SK-N-SH (cell line): ENCODE data around the gene ACIN1. TPM values are rescaled to one million over a fixed set of nuclear protein-coding genes. Genes with fewer than 3 reads are reported as not detected.

Experiments used
- CTCF ChIA-PET: fragments of 300-600, 350-600 bp; formaldehyde crosslinking; extraction: SDS; loops from one replicate; lab custom pipeline; 2021; lab: Yijun Ruan, JAX
- POLR2A ChIA-PET: fragments of 350-600 bp; sonication (Branson Sonifier 250); formaldehyde crosslinking; extraction: SDS; loops from one replicate; lab custom pipeline; 2020; ENCODE audit warnings: antibody characterized with exemption, inconsistent platforms; lab: Yijun Ruan, JAX
- DNase-seq: peaks from one replicate; pipeline ENCODE4 v3.0.0; 2012
- H2AFZ ChIP-seq: fragments of 200-600 bp; sonication (generic); 2 replicates; pipeline ENCODE4 v1.8.1; 2016; ENCODE audit warnings: antibody characterized with exemption, mild to moderate bottlenecking, low read depth
- H3F3A ChIP-seq: fragments of 200-600 bp; sonication (generic); replicated peaks from 2 replicates; pipeline ENCODE3; 2016; ENCODE audit warnings: antibody characterized with exemption, mild to moderate bottlenecking; ENCODE audit not compliant: insufficient read depth
- H3K27ac ChIP-seq, 2 experiments: fragments of 200-500 bp in 1 of 2; fragments of 200-600 bp in 1 of 2; sonication (Bioruptor generic) in 1 of 2; sonication (generic), shearing (Covaris generic) in 1 of 2; 2 replicates each; pipeline versions ENCODE4 v1.5.1 to v1.6.1; 2014 to 2016; ENCODE audit warnings: low read depth in 2 of 2, inconsistent platforms in 1 of 2, low read length in 1 of 2, mild to moderate bottlenecking in 1 of 2, mixed read lengths in 1 of 2
- H3K27me3 ChIP-seq: fragments of 200-600 bp; sonication (generic), shearing (Covaris generic); 2 replicates; pipeline ENCODE4 v1.6.1; 2016; ENCODE audit warnings: mixed run types; ENCODE audit not compliant: insufficient read depth
- H3K36me3 ChIP-seq, 2 experiments: fragments of 200-500 bp in 1 of 2; fragments of 200-600 bp in 1 of 2; sonication (Bioruptor generic) in 1 of 2; sonication (generic) in 1 of 2; replicated peaks in 1 of 2; 2 replicates each; pipeline versions ENCODE3 to v1.5.1; 2014 to 2016; ENCODE audit warnings: low read length in 1 of 2, mild to moderate bottlenecking in 1 of 2; ENCODE audit not compliant: insufficient read depth in 2 of 2, control insufficient read depth in 1 of 2
- H3K4me1 ChIP-seq, 2 experiments: fragments of 200-500 bp in 1 of 2; fragments of 200-600 bp in 1 of 2; sonication (Bioruptor generic) in 1 of 2; sonication (generic), shearing (Covaris generic) in 1 of 2; 2 replicates each; pipeline versions ENCODE4 v1.5.1 to v1.6.1; 2014 to 2016; ENCODE audit warnings: low read depth in 1 of 2, low read length in 1 of 2, mixed run types in 1 of 2; ENCODE audit not compliant: insufficient read depth in 2 of 2, control insufficient read depth in 1 of 2
- H3K4me2 ChIP-seq: fragments of 200-600 bp; sonication (generic), shearing (Covaris generic); 2 replicates; pipeline ENCODE4 v1.6.1; 2017; ENCODE audit warnings: mixed run types
- H3K4me3 ChIP-seq, 2 experiments: fragments of 200-500 bp in 1 of 2; fragments of 200-600 bp in 1 of 2; sonication (Bioruptor generic) in 1 of 2; sonication (generic), shearing (Covaris generic) in 1 of 2; 2 replicates each; pipeline versions ENCODE4 v1.5.1 to v1.8.1; 2014 to 2016; ENCODE audit warnings: low read depth in 2 of 2, inconsistent platforms in 1 of 2, low read length in 1 of 2, mild to moderate bottlenecking in 1 of 2, mixed read lengths in 1 of 2, moderate library complexity in 1 of 2
- H3K79me2 ChIP-seq: fragments of 200-600 bp; sonication (generic); 2 replicates; pipeline ENCODE4 v1.8.1; 2017; ENCODE audit warnings: mild to moderate bottlenecking; ENCODE audit not compliant: insufficient read depth
- H3K9ac ChIP-seq: fragments of 200-600 bp; sonication (generic); 2 replicates; pipeline ENCODE4 v1.6.1; 2017; ENCODE audit warnings: mixed run types
- H3K9me2 ChIP-seq: fragments of 200-600 bp; sonication (generic); 2 replicates; pipeline ENCODE4 v1.6.1; 2017; ENCODE audit warnings: mixed run types
- H3K9me3 ChIP-seq: fragments of 200-600 bp; sonication (generic); 2 replicates; pipeline ENCODE4 v1.6.1; 2017; ENCODE audit warnings: mixed run types, mild to moderate bottlenecking, moderate library complexity
- H4K20me1 ChIP-seq: fragments of 200-600 bp; sonication (generic); 2 replicates; pipeline ENCODE4 v1.6.1; 2017; ENCODE audit warnings: mild to moderate bottlenecking, mixed run types; ENCODE audit not compliant: insufficient read depth
- CHD2 ChIP-seq: fragments of 150-350 bp; IDR thresholded peaks from 2 replicates; pipeline ENCODE4 v1.6.1; 2018; ENCODE audit warnings: low read length; ENCODE audit not compliant: partially characterized antibody
- ELF1 ChIP-seq: IDR thresholded peaks from 2 replicates; pipeline ENCODE4 v1.4.0; 2012
- EP300 ChIP-seq, 2 experiments: IDR thresholded peaks; 2 replicates each; pipeline versions ENCODE4 v1.4.0 to v1.6.1; 2012; ENCODE audit warnings: borderline replicate concordance in 1 of 2, low read depth in 1 of 2, low read length in 1 of 2
- EZH2phosphoT487 ChIP-seq: fragments of 200-600 bp; sonication (generic); IDR thresholded peaks from 2 replicates; pipeline ENCODE4 v1.6.1; 2017; ENCODE audit warnings: low read depth, mixed run types, mild to moderate bottlenecking, antibody characterized with exemption, moderate library complexity, borderline replicate concordance
- FOXJ3 ChIP-seq: sonication (generic); formaldehyde crosslinking; IDR thresholded peaks from 2 replicates; pipeline ENCODE4 v1.5.1; 2020; ENCODE audit warnings: mild to moderate bottlenecking, missing genetic modification reagents
- JUND ChIP-seq: IDR thresholded peaks from 2 replicates; pipeline ENCODE4 v1.4.0; 2012
- MEF2A ChIP-seq: IDR thresholded peaks from 2 replicates; pipeline ENCODE4 v1.4.0; 2012; ENCODE audit warnings: low read depth, borderline replicate concordance
- MXI1 ChIP-seq: IDR thresholded peaks from 2 replicates; pipeline ENCODE4 v1.6.1; 2012; ENCODE audit warnings: mild to moderate bottlenecking, low read depth, low read length, improper control_type of control experiment
- NFIC ChIP-seq: IDR thresholded peaks from 2 replicates; pipeline ENCODE4 v1.4.0; 2012; ENCODE audit warnings: borderline replicate concordance
- NRF1 ChIP-seq: IDR thresholded peaks from 2 replicates; pipeline ENCODE4 v1.6.1; 2012; ENCODE audit warnings: low read depth, mild to moderate bottlenecking, low read length
- RAD21 ChIP-seq: IDR thresholded peaks from 2 replicates; pipeline ENCODE4 v1.6.1; 2012; ENCODE audit warnings: mild to moderate bottlenecking, low read length
- RCOR1 ChIP-seq: fragments of 150-350 bp; IDR thresholded peaks from 2 replicates; pipeline ENCODE4 v1.6.1; 2017; ENCODE audit warnings: antibody characterized with exemption, low read length
- TAF1 ChIP-seq: IDR thresholded peaks from 2 replicates; pipeline ENCODE4 v1.6.1; 2012; ENCODE audit warnings: low read depth, mild to moderate bottlenecking, low read length, moderate library complexity, borderline replicate concordance
- TEAD4 ChIP-seq: IDR thresholded peaks from 2 replicates; pipeline ENCODE4 v1.4.0; 2012; ENCODE audit warnings: mild to moderate bottlenecking, borderline replicate concordance; ENCODE audit not compliant: insufficient read depth
- YY1 ChIP-seq: IDR thresholded peaks from 2 replicates; pipeline ENCODE4 v1.4.0; 2012; ENCODE audit warnings: low read depth, mild to moderate bottlenecking
- WGBS: methylation state at CpG from one replicate; pipeline ENCODE4 v1.1.6; 2017; ENCODE audit warnings: low lambda C conversion rate; 5-methylcytosine and 5-hydroxymethylcytosine counted together
- polyA plus RNA-seq, 3 experiments: library from polyadenylated mRNA; depleted of rRNA; stranded (reverse); fragments of >200 nt; gene quantifications; 2 replicates each; pipeline ENCODE4 v1.2.3, GENCODE V29; 2012
- TF ChIP-seq, protein P1 (sequence below): IDR thresholded peaks from 2 replicates; pipeline ENCODE4; 2012
- TF ChIP-seq, protein P2 (sequence below): IDR thresholded peaks from 2 replicates; pipeline ENCODE4 v1.4.0; 2012; ENCODE audit warnings: low read depth, borderline replicate concordance
- TF ChIP-seq, protein P3 (sequence below): IDR thresholded peaks from 2 replicates; pipeline ENCODE4 v1.6.1; 2012; ENCODE audit warnings: mild to moderate bottlenecking, low read depth, low read length, moderate library complexity
- TF ChIP-seq, protein P4 (sequence below): fragments of 150-350 bp; IDR thresholded peaks from 2 replicates; pipeline ENCODE4 v1.6.1; 2017; ENCODE audit warnings: antibody characterized with exemption, low read length, low read depth, borderline replicate concordance

ACIN1 gene
- polyA plus RNA-seq, 1 of the 3 experiments (the other 2 are of a cell fraction), result 159 TPM

DNA sequence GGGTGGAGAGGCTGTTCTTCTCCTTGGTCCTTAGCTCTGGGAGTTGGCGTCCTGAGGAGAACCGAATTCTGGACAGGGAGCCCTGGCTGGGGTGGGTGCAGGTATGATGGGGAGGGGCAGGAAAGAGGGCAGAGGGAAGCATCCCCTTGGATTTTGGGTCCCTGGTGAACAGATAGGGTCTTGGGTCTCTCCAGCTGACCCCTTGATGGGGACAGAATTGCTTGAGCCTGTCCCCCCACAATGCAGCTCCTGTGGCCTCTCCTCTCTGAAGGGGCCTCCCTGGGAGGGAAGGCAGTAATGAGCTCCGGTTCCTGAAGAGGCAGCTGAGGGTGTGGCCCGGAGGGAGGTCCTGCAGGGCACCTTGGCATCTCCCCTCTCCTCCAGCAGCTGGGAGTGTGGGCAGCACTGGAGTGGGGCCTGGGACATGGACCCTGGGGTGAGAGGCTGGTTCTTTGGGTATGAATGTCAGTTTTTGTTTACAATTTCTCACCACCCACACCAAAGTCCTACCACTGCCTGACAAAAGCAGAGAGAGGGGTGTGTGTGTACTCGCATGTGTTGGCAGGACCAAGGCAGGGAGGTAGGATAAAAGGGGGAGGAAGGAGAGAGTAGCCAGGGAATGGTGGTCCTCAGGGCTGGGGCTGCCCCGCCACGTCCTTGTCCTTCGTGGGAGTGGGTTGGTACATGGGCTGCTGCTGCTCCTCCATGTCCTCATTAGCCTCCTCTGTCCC is 31.8 kb upstream of the ACIN1 start (continued):
- no peak for TF ChIP-seq FOXJ3 (CRISPR knock-in tag)

DNA sequence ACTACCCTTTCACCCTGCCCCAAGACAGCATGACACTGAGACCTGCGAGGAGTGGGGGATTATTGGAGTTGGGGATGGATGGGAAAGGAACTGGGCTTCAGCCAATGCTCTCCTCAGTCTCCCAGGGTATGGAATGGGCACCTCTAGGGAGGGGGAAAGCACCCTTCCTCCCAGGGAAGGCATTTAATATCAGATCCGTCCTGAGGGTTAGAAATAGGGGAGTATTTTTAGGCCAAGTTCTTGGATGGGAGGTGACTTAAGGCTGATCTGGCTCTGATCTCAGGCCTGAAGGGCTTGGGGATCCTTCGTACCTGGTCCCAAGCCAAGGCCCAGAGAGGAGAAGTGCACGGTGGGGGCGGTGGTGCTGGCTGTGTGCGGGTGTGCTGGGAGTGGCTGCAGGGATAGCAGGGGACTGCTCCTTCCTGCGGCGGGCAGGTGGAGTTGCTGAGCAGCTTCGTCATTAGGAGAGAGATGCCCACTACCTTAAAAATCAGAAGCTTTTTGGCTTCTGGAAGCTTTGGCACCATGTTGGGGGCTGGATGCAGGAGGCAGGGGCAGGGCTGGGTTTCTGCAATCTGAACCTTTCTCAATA is 31.1 kb upstream of the ACIN1 start:
- H3K9ac ChIP-seq, result no peak overlapping the region
- H3K9me3 ChIP-seq, result no peaks in the 10 kb centered on the region
- peaks cover 6% of the 10 kb centered on the region; the same call in 1 of the 2 replicates for H3K27me3 ChIP-seq
- no peaks in the 10 kb centered on the region for H3K36me3 ChIP-seq
- CTCF ChIA-PET, result interaction anchor here (0.6 to 19.7 kb wide), 4 partner anchors 31 to 79 kb away, joined by 3 to 495 read pairs (median 3); partner anchors contain the start of gene SLC7A8
- no peaks in the 10 kb centered on the region for H3F3A ChIP-seq
- no peak overlapping the region for H2AFZ ChIP-seq
- H3K9me2 ChIP-seq, result no peaks in the 10 kb centered on the region
- H3K79me2 ChIP-seq, result no peaks in the 10 kb centered on the region
- TF ChIP-seq NRF1, result no peak
- no peak for TF ChIP-seq TAF1
- no peak for TF ChIP-seq MXI1
- no peak for TF ChIP-seq CHD2
- no peak for TF ChIP-seq EP300 (IDR thresholded peaks at IDR 0.05; ENCODE audit: borderline replicate concordance in 1 of 2, low read depth in 1 of 2, low read length in 1 of 2)
- TF ChIP-seq RCOR1, result no peak
- TF ChIP-seq, protein P1, sequence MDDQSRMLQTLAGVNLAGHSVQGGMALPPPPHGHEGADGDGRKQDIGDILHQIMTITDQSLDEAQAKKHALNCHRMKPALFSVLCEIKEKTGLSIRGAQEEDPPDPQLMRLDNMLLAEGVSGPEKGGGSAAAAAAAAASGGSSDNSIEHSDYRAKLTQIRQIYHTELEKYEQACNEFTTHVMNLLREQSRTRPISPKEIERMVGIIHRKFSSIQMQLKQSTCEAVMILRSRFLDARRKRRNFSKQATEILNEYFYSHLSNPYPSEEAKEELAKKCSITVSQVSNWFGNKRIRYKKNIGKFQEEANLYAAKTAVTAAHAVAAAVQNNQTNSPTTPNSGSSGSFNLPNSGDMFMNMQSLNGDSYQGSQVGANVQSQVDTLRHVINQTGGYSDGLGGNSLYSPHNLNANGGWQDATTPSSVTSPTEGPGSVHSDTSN, result no peak
- TF ChIP-seq YY1, result no peak
- no peak for TF ChIP-seq ELF1
- TF ChIP-seq, protein P2, sequence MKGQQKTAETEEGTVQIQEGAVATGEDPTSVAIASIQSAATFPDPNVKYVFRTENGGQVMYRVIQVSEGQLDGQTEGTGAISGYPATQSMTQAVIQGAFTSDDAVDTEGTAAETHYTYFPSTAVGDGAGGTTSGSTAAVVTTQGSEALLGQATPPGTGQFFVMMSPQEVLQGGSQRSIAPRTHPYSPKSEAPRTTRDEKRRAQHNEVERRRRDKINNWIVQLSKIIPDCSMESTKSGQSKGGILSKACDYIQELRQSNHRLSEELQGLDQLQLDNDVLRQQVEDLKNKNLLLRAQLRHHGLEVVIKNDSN, result no peak
- TF ChIP-seq FOXJ3 (CRISPR knock-in tag), result no peak
- TF ChIP-seq TEAD4, result no peak
- no peak overlapping the region for H3K27ac ChIP-seq
- POLR2A ChIA-PET, result no interaction called here
- no peaks in the 10 kb centered on the region for H4K20me1 ChIP-seq
- H3K4me2 ChIP-seq, result no peak overlapping the region
- WGBS, result 62% methylated on average over 9 of the region's 9 CpGs
- H3K4me3 ChIP-seq, result no peak overlapping the region
- DNase-seq, result no peak
- no peaks in the 10 kb centered on the region; a peak in 2 of 4 replicates for H3K4me1 ChIP-seq

DNA sequence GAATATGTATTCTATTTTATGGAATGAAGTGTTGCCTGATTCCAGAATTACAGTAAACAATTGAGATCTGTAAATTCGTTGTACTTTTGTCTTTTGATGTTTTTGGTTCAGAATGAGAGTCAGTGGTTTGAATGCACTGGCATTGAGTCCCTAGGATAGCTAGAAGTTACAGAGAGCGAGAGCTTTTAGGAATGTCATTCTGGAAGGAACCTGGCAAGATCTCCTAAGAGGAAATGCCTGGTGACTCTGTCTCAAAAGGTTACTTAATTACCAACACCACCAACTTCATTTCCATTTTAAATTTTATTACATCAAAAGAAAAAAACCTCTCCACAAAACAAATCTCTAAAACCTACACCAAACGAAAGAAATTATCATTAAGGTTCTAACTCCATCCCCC is 30.1 kb upstream of the ACIN1 start:
- no peaks in the 10 kb centered on the region for H4K20me1 ChIP-seq
- H3K4me2 ChIP-seq, result no peak overlapping the region
- H3K4me3 ChIP-seq, result no peak overlapping the region
- no peaks in the 10 kb centered on the region; a peak in 2 of 4 replicates for H3K4me1 ChIP-seq
- DNase-seq, result no peak
- no peaks in the 10 kb centered on the region for H3K9me3 ChIP-seq
- ChIA-PET POLR2A (no interaction called here), CTCF (interaction anchor here (0.7 to 19.7 kb wide), 4 partner anchors 56 to 179 kb away, joined by 3 to 495 read pairs (median 3); partner anchors contain the start of gene SLC7A8)
- WGBS, result 50% methylated on average over 3 of the region's 3 CpGs
- H3K27me3 ChIP-seq, result peaks cover 6% of the 10 kb centered on the region; the same call in 1 of the 2 replicates
- H3K9me2 ChIP-seq, result no peaks in the 10 kb centered on the region
- no peak overlapping the region; the same call in 1 of the 2 replicates for H2AFZ ChIP-seq
- H3F3A ChIP-seq, result no peaks in the 10 kb centered on the region
- no peak overlapping the region for H3K9ac ChIP-seq
- no peaks in the 10 kb centered on the region for H3K79me2 ChIP-seq
- H3K36me3 ChIP-seq, result no peaks in the 10 kb centered on the region
- no peak overlapping the region for H3K27ac ChIP-seq
- no peak for TF ChIP-seq RCOR1
- TF ChIP-seq, protein P3, sequence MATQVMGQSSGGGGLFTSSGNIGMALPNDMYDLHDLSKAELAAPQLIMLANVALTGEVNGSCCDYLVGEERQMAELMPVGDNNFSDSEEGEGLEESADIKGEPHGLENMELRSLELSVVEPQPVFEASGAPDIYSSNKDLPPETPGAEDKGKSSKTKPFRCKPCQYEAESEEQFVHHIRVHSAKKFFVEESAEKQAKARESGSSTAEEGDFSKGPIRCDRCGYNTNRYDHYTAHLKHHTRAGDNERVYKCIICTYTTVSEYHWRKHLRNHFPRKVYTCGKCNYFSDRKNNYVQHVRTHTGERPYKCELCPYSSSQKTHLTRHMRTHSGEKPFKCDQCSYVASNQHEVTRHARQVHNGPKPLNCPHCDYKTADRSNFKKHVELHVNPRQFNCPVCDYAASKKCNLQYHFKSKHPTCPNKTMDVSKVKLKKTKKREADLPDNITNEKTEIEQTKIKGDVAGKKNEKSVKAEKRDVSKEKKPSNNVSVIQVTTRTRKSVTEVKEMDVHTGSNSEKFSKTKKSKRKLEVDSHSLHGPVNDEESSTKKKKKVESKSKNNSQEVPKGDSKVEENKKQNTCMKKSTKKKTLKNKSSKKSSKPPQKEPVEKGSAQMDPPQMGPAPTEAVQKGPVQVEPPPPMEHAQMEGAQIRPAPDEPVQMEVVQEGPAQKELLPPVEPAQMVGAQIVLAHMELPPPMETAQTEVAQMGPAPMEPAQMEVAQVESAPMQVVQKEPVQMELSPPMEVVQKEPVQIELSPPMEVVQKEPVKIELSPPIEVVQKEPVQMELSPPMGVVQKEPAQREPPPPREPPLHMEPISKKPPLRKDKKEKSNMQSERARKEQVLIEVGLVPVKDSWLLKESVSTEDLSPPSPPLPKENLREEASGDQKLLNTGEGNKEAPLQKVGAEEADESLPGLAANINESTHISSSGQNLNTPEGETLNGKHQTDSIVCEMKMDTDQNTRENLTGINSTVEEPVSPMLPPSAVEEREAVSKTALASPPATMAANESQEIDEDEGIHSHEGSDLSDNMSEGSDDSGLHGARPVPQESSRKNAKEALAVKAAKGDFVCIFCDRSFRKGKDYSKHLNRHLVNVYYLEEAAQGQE, result no peak
- TF ChIP-seq TAF1, result no peak
- TF ChIP-seq RAD21, result no peak
- TF ChIP-seq MEF2A, result no peak
- no peak for TF ChIP-seq NFIC
- TF ChIP-seq, protein P4, sequence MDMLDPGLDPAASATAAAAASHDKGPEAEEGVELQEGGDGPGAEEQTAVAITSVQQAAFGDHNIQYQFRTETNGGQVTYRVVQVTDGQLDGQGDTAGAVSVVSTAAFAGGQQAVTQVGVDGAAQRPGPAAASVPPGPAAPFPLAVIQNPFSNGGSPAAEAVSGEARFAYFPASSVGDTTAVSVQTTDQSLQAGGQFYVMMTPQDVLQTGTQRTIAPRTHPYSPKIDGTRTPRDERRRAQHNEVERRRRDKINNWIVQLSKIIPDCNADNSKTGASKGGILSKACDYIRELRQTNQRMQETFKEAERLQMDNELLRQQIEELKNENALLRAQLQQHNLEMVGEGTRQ, result no peak
- TF ChIP-seq JUND, result no peak
- TF ChIP-seq CHD2, result no peak
- no peak for TF ChIP-seq EZH2phosphoT487
